GM12874 (cell line): ENCODE data around the gene SPECC1L.

Experiments used
- TF ChIP-seq, protein P1 (sequence below): IDR thresholded peaks from 2 replicates; pipeline ENCODE4 v1.5.1; 2011; ENCODE audit warnings: low read depth, mild to moderate bottlenecking, control low read depth, low read length, moderate library complexity; ENCODE audit not compliant: insufficient read depth

Gene SPECC1L

DNA sequence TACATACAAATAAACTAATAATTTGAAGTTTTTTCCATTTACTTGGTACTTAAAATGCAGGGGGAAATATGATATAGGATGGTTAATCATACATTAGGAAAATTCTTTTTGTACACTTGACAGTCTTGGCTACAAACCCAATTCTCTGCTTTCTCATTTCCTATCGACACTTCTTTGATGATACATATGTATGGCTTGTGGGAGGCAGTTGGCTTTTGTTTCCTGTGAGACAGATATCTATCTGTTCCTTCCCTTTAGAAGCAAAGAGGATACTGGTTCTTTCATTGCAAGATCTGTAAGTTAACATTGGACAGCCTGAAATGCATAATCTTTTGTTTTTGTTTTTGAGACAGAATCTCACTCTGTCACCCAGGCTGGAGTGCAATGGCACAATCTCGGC lies 108.9 kb downstream of the SPECC1L start:
- TF ChIP-seq, protein P1, sequence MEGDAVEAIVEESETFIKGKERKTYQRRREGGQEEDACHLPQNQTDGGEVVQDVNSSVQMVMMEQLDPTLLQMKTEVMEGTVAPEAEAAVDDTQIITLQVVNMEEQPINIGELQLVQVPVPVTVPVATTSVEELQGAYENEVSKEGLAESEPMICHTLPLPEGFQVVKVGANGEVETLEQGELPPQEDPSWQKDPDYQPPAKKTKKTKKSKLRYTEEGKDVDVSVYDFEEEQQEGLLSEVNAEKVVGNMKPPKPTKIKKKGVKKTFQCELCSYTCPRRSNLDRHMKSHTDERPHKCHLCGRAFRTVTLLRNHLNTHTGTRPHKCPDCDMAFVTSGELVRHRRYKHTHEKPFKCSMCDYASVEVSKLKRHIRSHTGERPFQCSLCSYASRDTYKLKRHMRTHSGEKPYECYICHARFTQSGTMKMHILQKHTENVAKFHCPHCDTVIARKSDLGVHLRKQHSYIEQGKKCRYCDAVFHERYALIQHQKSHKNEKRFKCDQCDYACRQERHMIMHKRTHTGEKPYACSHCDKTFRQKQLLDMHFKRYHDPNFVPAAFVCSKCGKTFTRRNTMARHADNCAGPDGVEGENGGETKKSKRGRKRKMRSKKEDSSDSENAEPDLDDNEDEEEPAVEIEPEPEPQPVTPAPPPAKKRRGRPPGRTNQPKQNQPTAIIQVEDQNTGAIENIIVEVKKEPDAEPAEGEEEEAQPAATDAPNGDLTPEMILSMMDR, result no peak

DNA sequence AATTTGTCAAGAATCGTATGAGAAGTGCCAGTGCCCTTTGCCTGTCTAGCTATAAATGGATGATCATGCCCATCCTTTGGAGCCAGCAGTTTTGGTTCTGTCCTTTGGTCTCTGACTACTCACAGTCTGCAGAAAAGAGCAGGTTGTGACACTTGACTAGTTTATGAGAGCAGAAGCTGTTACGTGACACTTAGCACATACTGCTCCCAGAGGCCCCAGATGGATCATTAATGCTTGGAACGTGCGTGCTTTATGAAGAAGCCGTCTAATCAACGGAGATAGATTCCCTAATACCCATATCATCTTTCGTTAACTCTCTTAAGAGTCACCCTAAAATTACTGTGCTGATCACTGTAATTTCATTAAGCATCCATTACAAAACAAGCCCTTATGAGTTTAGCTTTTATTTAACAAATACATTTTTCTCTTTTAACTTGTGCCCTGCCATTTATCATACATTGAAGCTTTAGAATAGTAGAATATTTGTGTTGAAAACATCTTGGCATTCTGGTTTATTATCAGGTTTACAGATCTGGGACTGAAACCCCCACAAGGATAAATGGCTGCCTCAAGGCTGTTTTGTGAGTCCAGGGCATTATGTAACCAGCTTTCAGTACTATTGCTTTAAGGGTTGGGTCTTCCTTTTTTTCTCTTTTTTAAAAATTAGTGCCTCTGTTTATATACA lies 109.7 kb downstream of the SPECC1L start:
- TF ChIP-seq, protein P1, result no peak

DNA sequence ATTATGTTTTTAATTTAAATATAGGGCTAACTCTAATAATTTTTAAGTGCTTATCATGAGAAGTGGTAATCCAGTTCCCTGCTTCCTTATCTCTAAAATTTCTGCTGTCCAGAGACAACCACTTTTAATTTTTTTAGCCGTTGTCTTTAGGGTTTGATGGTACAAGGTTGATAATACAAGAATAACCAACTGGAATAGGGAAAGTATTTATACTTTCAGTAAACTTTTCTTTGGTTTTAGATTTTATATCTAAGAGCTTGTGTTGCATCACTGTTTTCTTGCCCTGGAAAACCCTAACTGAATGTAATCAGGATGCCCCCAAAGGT lies 110.2 kb downstream of the SPECC1L start:
- TF ChIP-seq, protein P1, result no peak

DNA sequence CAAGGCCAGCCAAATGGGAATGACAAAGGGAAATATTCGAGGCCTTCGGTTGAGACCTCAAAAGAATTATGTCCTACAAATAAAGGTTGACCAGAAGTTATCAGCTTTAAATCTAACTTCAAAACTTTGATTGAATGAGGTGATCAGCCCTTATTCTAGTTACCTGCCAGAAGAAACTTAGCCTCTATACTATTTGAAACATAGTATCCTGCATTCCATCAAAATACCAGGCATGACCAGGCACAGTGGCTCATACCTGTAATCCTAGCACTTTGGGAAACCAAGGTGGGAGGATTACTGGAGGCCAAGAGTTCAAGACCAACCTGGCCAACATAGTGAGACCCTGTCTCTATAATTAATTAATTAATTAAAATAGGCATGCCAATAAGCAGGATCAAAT lies 112.4 kb downstream of the SPECC1L start:
- TF ChIP-seq, protein P1, result no peak

DNA sequence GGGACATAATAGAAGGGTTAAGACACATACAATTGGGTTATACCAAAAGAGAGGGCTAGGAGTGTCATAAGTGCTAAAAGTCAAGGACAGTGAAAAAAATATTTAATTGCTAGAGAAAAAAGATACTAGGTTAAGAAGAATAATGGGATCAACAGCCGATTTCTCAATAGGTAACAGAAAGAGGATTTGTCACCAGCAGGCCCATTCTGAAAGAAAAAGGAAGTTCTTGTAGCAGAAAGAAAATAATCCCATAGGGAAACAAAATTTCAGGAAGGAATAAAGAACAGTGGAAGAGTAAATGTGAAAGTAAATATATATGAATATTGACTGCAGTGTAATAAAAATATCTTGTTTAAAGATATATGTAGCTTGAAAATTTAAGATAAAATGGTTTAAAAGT lies 113.5 kb downstream of the SPECC1L start:
- TF ChIP-seq, protein P1, result no peak

DNA sequence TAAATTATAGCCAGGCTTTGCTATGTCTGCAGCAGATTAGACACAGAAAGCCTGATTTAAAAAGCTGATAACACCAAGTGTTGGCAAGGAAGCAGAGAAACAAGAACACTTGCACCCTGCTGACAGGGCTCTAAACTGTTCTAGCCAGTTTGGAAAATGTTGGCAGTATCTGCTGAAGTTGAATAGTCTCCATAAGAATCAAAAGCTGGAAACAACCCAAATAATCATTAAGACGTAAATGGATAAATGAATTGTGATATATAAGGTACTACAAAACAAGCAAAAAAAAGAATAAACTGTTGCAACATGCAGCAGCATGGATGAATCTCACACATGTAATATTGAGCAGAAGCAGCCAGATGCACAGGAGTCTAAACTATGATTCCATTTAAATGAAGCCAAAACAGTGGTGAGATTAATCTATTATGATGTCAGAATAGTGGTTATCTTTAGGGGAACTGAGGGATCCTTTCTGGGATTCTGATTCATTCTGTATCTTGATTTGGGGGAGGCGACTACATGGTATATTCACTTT lies 116.4 kb downstream of the SPECC1L start:
- TF ChIP-seq, protein P1, result no peak

DNA sequence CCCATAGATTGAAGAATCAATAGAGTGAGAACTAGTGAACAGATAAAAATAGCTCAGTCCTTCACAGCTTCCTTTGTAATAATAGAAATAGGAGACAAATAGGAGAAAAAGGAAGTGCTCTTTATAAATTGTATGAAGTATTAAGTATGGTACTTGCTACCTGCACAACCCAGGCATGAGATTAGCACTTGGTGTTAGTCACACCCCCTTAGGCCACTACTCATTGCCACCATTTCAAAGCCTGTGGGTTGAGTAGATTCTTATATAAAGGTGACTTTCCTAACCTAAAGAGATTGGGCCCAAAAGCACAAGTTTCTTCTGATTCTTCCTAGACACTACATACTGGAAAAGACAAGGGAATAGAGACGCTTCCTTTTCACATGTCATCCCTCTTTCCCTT lies 119.0 kb downstream of the SPECC1L start:
- TF ChIP-seq, protein P1, result no peak

DNA sequence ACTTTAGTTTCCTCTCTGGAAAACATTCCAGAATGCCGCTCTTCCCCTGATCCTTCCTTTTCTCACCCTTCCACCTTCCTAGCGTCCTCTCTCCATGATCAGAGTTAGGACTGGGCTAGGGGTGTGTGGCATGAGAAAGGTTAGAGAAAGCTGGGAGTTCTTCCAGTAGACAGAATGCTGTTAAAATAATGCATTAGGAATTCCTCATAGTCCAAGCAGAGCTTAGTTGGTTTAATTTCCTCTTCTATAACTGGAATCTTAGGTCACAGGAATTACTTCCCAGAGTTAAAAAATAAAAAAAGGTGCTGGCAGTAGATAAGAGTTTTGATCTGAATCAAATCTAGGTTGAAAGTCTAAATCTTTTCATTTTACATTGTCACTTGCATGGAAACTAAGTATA lies 119.5 kb downstream of the SPECC1L start:
- TF ChIP-seq, protein P1, result no peak
